Hematopoietic multipotent progenitor cell (in vitro differentiated cells): Measurements from ENCODE around the gene CD48. TPM values are rescaled to one million over a fixed set of nuclear protein-coding genes. Genes with fewer than 3 reads are reported as not detected.

Experiments used
- DNase-seq, 3 donors: peaks; one replicate each; pipeline ENCODE4 v3.0.0-alpha.2; 2011 to 2015; ENCODE audit warnings: low read depth in 2 of 3, low spot score in 2 of 3
- total RNA-seq: library from RNA; depleted of rRNA; stranded (reverse); fragments of >200 nt; gene quantifications from one replicate; pipeline ENCODE4 v1.2.3, GENCODE V29; 2012

Gene CD48
- total RNA-seq, 1 donor: 18.0 TPM

- DNase-seq: peak; percentile 75 to 94 (median 88)
These were observed 30.3 kb downstream of the CD48 start for GRCh38 chr1:160681066-160681890.

GRCh38 chr1:160680399-160680798 is 31.2 kb downstream of the CD48 start:
- DNase-seq: no peak

GRCh38 chr1:160679893-160680292 is 31.7 kb downstream of the CD48 start:
- no peak for DNase-seq

- DNase-seq: no peak
These were observed 34.6 kb downstream of the CD48 start for GRCh38 chr1:160676869-160677597.

- peak; percentile 47 to 75 (median 68) for DNase-seq
These were observed 35.8 kb downstream of the CD48 start for GRCh38 chr1:160675641-160676410.

- DNase-seq: no peak
These were observed 37.2 kb downstream of the CD48 start for GRCh38 chr1:160674415-160674814.

GRCh38 chr1:160672789-160673695 is 38.6 kb downstream of the CD48 start:
- DNase-seq: no peak

- DNase-seq: no peak
These were observed 39.8 kb downstream of the CD48 start for GRCh38 chr1:160671603-160672517.

GRCh38 chr1:160670701-160671100 is 40.9 kb downstream of the CD48 start:
- no peak for DNase-seq

GRCh38 chr1:160669802-160670201 is 41.8 kb downstream of the CD48 start:
- no peak for DNase-seq

- no peak for DNase-seq
These were observed 42.3 kb downstream of the CD48 start for GRCh38 chr1:160669276-160669675.

GRCh38 chr1:160667896-160668295 is 43.7 kb downstream of the CD48 start:
- DNase-seq: no peak

GRCh38 chr1:160666079-160666442 is 45.6 kb downstream of the CD48 start:
- no peak for DNase-seq

GRCh38 chr1:160665330-160666078 is 46.1 kb downstream of the CD48 start:
- no peak for DNase-seq

GRCh38 chr1:160664573-160665051 is 47.0 kb downstream of the CD48 start:
- DNase-seq: no peak

GRCh38 chr1:160662910-160663309 is 48.7 kb downstream of the CD48 start:
- no peak for DNase-seq

- no peak for DNase-seq
These were observed 52.1 kb downstream of the CD48 start for GRCh38 chr1:160659566-160659965.

- no peak for DNase-seq
These were observed 52.8 kb downstream of the CD48 start for GRCh38 chr1:160658814-160659193.
